Activated CD4-positive, alpha-beta T cell treated with anti-CD3 and anti-CD28 coated beads, Interleukin-2, amount 50 U/mL, for 1 hour (primary cell): ENCODE results near the gene ZIC2.
"Not testable (repeated sequence)": the region's sequence is repeated elsewhere in the genome, so short reads cannot be mapped to it uniquely, and the experiment has no call there.

ENCODE experiments used
- DNase-seq: peaks from one replicate; pipeline ENCODE4 v3.0.0-alpha.2; 2020

The ZIC2 gene

DNA sequence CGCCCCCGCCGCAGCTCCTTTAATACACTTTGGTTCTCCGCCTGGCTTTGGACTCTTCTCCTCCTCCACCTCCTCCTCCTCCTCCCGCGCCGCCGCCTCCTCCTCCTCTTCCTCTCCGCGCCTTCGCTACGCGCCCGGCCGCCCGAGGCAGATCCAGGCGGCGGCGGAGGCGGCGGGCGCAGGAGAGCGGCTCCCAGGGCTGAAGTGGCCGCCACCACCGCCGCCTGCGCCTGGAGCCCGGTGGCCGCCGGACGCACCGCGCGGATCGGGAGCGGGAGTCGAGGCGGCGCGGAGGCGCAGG, at the start of gene ZIC2:
Gene ZIC2 (plus strand): TSS at position 50 of the 301 bp plus-strand sequence. CDS start 281 bp downstream, outside the sequence.
- DNase-seq, result no peak

- DNase-seq, result no peak
These were observed 48.7 kb upstream of the ZIC2 start for GRCh38 chr13:99932912-99933311.

- no peak for DNase-seq
These were observed 45.8 kb upstream of the ZIC2 start for GRCh38 chr13:99935772-99936171.

DNA sequence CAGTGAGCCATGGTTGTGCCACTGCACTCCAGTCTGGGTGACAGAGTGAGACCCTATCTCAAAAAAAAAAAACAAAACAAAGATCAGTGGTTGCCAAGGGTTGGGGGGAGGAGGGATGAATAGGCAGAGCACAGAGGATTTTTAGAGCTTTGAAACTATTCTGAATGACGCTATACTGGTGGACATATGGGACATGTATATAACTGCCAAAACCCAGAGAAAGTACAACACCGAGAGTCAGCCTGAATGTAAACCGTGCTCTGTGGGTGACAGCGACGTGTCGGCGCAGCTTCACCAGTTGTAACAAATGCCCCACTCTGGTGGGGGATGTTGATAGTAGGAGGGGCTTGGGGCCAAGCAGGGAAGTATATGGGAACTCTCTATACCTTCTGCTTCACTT, 42.9 kb upstream of the ZIC2 start:
- no peak for DNase-seq

DNA sequence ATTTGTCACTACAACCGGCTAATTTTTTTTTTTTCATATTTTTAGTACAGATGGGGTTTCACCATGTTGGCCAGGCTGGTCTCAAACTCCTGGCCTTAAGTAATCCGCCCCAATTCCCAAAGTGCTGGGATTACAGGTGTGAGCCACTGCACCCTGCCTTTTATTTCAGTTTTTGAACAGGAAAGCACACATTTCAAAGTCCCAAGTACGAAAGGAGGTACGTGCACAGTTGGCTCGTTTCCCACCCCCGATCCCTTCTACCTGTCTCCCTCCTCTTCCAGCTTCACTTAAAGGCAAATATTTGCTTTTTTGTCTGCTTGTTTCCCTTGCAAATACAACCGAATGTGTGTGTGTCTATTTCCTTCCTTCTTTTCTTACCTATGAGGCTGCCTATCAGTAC, 40.5 kb upstream of the ZIC2 start:
- no peak for DNase-seq

DNA sequence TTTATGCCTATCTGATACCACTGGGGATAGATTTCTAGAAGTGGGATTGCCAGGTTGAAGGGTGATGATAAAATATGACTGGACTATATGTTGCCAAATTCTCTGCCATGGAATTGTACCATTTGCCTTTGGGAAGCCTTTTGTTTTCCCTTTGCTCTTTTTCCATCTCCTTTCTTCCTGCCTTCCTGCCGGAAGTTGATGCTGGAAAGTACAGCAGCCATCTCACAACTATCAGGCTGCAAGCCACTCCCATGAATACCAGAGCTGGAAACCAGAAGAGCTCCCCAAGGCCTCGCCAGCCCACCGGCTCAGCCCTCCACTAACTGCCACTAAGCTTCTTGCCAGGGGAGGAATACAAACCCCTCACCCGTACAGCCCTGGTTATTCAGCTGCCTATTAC, 39.7 kb upstream of the ZIC2 start:
- DNase-seq, result no peak

- no peak for DNase-seq
These were observed 37.5 kb upstream of the ZIC2 start for GRCh38 chr13:99944102-99944501.

DNA sequence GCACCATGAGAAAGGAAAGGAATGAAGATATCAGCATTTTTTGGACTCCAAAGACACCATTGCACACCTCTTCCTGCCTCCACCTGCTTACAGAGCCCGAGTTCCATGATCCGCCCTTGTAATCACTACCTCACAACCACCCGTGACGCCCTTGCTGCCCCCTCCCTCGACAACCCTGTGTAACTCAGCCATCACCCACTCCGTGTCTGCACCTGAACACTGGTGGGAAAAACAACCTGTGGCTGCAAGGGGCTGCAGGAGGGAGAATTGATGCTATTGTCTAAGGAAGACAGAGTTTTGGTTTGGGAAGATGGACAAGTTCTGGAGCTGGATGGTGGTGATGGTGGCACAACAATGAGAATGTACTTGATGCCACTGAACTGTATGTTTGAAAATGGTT, 37.0 kb upstream of the ZIC2 start:
- DNase-seq, result no peak

DNA sequence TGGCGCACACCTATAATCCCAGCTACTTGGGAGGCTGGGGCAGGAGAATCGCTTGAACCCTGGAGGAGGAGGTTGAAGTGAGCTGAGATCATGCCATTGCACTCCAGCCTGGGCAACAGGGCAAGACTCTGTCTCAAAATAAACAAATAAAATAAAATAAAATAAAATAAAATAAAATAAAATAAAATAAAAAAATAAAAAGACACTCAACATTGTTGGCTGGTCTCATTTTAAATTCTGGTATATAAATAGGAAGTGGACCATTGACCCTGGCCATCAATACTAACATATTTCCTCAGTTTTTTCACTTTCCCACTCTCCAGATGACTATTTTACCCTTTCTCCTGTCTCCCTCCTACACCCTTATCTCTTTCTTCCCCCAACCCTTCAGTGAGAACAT, 36.1 kb upstream of the ZIC2 start:
- not testable (repeated sequence) for DNase-seq

DNA sequence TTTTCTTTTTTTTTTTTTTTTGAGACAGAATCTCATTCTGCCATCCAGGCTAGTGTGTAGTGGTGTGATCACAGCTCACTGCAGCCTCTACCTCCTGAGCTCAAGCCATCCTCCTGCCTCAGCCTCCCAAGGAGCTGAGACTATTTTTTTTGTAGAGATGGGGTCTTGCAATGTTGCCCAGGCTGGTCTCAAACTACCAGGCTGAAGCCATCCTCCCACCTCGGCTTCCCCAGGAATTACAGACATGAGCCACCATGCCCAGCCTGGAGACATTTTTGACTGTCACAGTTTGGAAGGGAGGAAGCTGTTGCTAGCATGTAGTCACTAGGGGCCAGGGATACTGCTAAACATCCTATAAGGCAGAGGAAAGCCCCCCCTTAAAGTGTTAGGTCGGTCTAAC, 33.9 kb upstream of the ZIC2 start:
- no peak for DNase-seq

DNA sequence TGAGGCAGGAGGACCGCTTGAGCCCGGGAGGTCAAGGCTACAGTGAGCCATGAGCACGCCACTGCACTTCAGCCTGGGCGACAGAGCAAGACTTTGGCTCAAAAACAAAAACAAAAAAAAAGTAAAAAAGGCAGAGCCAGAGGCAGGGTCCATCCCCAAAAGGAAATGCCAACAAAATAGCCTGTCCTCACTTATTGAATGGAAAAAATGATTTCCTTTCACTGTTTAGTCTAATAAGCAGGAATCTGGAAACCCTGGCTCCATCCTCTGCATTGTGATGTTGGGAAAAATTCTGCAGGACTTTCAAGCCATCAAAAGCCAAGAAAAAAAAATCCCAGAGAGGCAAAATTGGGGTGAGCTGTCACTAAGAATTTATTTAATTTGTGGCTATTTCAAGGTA, 33.2 kb upstream of the ZIC2 start:
- no peak for DNase-seq

DNA sequence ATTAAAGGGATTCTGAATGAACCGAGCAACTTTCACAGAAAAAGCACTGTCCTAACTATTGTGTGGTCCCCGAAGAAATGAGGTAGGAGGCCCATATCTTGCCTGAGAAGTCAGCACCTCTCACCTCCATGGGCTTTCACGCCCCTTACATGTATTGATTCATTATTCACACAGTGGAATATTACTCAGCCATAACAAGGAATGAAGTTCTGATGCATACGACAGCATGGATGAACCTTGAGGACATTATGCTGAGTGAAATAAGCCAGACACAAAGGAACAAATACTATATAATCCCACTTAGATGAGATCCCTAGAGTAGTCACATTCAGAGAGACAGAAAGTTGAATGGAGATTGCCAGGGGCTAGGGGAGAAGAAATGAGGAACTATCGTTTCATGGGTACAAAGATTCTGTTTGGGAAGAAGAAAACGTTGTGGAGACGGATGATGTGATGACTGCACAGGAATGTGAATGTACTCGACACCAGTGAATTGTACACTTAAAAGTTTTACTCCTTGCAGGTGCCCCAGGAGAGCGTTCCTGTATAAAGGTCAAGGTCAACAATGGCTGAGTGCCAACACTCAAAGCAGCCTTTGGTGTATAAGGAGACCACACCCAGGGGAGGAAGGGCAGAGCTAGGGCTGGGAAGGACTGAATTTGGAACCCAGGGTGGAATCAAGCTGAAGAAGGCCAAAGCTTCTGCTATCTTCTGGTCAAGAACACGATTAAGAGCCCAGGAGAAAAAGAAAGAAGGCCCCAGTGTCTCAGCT, 32.5 kb upstream of the ZIC2 start:
- no peak for DNase-seq

- DNase-seq, result no peak
These were observed 31.7 kb upstream of the ZIC2 start for GRCh38 chr13:99949679-99950413.

DNA sequence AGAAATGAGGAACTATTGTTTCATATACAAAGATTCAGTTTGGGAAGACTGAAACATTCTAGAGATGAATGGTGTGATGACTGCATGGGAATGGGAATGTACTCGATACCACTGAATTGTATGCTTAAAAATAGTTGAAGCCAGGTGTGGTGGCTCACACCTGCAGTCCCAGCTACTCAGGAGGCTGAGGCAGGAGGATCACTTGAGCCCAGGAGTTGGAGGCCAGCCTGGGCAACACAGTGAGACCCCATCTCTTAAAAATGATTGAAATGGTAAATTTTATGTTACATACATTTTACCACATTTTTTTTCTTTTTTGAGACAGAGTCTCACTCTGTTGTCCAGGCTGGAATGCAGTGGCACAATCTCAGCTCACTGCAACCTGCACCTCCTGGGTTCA, 29.9 kb upstream of the ZIC2 start:
- DNase-seq, result not testable (repeated sequence)

DNA sequence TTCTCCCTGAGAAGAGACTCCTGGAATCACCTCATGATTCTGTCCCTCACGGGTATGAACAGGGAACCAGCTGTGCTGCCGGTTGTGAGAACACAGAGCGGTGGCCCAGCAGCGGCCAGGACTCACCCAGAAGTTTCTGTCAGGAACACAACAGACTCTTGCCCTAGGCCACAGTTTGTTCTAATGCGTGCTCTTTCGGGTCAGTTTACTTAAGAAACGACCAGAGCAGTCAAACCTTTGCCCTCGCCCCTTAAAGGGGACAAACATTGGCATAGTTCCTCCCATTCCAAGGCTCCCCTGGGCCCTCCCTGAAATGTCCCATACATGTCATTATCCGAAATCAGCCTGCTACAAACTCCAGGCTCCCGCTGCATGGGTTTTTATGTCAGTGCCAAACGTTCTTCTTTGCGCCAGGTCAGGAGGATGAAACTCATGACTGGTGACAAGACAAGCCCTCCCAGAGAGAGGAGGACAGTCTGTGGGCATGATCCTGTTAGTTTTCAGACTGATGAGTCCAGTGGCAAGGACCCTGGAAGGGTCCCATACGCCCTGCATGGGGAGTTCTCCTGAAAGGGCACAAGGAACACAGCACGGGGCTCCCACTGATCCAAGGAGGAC, 28.3 kb upstream of the ZIC2 start:
- no peak for DNase-seq

- no peak for DNase-seq
These were observed 26.4 kb upstream of the ZIC2 start for GRCh38 chr13:99955107-99955746.

DNA sequence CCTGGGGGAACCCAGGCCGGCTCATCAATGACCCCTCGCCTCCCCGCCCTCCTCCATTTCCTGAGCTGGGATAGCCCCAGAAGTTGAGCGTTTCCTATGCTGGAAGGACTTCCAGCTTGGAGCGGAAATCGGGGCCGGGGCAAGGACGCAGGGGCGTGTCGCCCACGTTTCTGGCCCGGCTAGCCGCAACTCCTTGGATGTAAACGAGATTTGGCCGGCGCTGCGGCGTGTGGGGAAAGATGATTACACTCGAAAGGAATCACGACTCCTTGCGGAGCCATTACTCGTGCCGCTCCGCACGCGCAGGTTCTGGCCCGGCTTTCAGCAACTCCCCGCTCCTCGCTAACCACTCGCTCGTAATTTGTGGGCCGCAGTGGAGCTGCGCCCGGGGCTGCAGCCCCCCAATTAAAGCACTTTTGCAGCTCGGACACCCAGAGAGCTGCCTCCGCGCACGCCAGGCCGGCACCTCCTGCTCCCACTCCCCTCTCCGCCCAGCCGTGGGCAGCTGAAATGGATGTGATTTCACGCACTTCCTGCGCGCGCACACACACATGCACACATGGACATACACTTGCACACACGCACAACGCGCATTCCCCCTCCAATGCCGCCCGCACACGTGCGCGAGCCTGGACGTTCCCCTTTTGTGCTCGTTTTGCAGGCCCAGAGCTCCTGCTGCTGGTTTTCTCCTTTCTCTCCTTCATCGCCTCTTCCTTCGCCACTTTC, 25.7 kb upstream of the ZIC2 start:
- DNase-seq, result no peak

DNA sequence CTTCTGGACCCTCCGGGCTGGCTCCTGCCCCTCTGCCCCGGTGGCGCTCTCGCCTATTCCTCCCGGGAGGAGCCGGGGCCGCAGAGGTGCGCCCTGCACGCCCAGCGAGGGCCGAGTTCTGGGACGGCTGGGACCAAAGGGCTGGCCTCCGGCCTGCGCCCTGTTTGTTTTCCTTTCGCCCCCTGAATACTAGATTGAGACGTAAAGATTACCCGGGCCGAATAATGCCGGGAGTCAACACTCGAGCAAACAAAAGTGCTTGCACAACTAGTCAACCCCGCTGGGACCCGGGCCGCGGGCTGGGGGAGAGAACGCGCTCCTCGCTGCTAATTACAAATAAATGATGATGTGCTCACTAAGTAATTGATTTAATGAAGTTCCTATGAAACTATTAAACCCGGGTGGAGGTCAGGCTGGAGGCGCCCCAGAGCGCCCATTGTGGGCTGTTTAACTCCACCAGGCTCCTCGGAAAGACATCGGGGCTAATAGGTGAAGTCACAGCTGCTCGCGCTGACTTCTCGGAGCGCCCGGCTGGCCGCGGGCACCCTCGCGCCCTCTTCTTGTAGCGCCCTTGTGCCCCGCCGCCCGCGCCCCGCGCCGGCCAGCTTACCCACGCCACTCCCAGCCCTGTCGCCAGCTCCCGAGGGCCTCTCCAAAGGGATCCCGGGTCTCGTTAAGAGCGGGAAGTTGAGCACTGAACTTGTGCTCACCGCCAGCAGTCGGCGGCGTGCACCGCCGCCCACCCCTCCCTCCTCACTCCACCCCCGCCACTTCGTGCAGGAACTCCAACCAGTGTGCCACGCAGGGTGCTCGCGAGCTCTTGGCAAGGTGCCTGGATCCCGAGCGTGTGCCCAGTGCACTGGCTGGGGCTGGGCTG, 24.9 kb upstream of the ZIC2 start:
- DNase-seq, result no peak

DNA sequence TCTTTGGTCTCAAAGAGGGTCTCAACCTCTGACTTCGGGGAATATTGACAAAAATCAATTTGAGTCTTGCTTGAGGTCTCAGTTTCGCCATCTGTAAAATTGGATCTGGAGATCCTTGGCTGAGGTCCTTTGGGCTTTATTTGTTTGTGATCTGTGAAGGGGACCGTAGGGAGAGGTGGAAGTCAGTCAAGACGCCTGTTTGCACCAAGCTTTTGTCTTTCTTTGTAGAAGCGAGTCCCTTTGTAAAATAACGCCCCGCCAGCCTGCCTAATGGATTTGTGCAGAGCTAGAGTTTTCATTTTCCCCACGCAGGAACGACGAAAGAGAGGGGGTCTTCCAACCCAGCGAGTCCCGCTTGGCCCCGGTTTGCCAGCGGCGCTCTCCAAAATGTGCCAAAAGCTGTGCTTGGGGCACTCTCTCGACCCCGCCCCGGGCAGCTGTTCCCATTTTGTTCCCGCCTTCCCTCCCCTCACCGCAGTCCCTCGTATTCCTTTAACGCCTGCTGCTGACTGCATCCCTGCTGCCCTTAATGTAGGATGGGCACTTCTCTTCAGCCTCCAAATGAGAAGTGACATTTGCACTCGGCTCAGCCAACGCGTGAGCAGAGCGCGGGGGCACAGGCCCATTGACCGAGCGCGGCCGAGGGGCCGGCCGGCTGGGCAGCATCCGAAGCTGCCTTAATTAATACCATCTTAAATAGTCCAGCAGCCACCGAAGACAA, 23.0 kb upstream of the ZIC2 start:
- DNase-seq, result no peak

DNA sequence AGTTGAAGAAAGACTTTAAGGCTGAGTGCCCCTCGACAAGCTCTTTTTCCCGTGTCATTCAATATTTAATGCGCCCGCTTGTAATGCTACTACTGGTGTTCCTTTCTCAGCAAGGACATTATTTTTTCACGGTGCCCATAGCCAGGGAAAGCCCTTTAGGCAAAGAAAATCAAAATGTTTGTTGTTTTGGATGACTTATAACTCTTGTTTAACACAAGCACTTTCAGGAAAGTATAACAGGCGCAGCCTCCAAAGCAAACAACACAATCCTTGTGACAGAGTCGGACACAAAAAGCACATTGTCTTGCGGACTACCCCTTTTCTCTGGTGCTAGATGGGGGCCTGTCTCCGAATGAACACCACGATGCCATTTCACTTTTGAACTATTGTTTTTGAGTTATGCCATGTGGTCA, 22.5 kb upstream of the ZIC2 start:
- no peak for DNase-seq

GRCh38 chr13:99959540-99960230, 21.9 kb upstream of the ZIC2 start:
- DNase-seq, result no peak
